Osteoblast (primary cell): ENCODE measurements around the gene IQGAP3. TPM values are rescaled to one million over a fixed set of nuclear protein-coding genes. Genes with fewer than 3 reads are reported as not detected.

Source experiments
- DNase-seq: peaks from one replicate; pipeline ENCODE4 v3.0.0; 2011; ENCODE audit warnings: low spot score, mixed read lengths; ENCODE audit not compliant: insufficient read length; ENCODE audit errors: missing footprints
- H2AFZ ChIP-seq: 2 replicates; pipeline ENCODE4 v1.6.0; 2011; ENCODE audit warnings: mild to moderate bottlenecking, low read length
- H3K27ac ChIP-seq: 2 replicates; pipeline ENCODE4 v1.5.1; 2011; ENCODE audit warnings: mild to moderate bottlenecking, low read depth, low read length, moderate library complexity
- H3K27me3 ChIP-seq: 2 replicates; pipeline ENCODE4 v1.6.0; 2012; ENCODE audit warnings: mild to moderate bottlenecking, control low read depth, inconsistent platforms, low read length, moderate library complexity; ENCODE audit not compliant: insufficient read depth
- H3K36me3 ChIP-seq: 2 replicates; pipeline ENCODE4 v1.5.1; 2011; ENCODE audit warnings: mild to moderate bottlenecking, low read length, control low read depth, moderate library complexity; ENCODE audit not compliant: insufficient read depth
- H3K4me1 ChIP-seq: 2 replicates; pipeline ENCODE4 v1.5.1; 2011; ENCODE audit warnings: mild to moderate bottlenecking, low read length, control low read depth, moderate library complexity; ENCODE audit not compliant: insufficient read depth
- H3K4me2 ChIP-seq: 2 replicates; pipeline ENCODE4 v1.6.0; 2011; ENCODE audit warnings: mild to moderate bottlenecking, low read length; ENCODE audit not compliant: insufficient read depth
- H3K4me3 ChIP-seq: fragments of 200-600 bp; sonication (generic); 3 replicates; pipeline ENCODE4 v1.5.1; 2012; ENCODE audit warnings: mild to moderate bottlenecking, low read length, inconsistent platforms; ENCODE audit not compliant: insufficient read depth
- H3K79me2 ChIP-seq: 2 replicates; pipeline ENCODE4 v1.6.0; 2012; ENCODE audit warnings: mild to moderate bottlenecking, low read length, control low read depth, inconsistent platforms; ENCODE audit not compliant: insufficient read depth
- H3K9me3 ChIP-seq: 2 replicates; pipeline ENCODE4 v1.5.1; 2011; ENCODE audit warnings: low read depth, low read length, control low read depth
- H4K20me1 ChIP-seq: 2 replicates; pipeline ENCODE4 v1.6.0; 2012; ENCODE audit warnings: mild to moderate bottlenecking, low read length, control low read depth; ENCODE audit not compliant: insufficient read depth
- total RNA-seq: library from RNA; depleted of rRNA; stranded (reverse); fragments of >200 nt; gene quantifications from 2 replicates; pipeline ENCODE4 v1.2.3, GENCODE V29; 2012
- TF ChIP-seq, protein P1 (sequence below): IDR thresholded peaks from 2 replicates; pipeline ENCODE4 v1.5.1; 2011; ENCODE audit warnings: mild to moderate bottlenecking, low read depth, low read length, moderate library complexity; ENCODE audit errors: extremely low read depth

The IQGAP3 gene
- total RNA-seq, 1 donor, result 2.9 TPM

DNA sequence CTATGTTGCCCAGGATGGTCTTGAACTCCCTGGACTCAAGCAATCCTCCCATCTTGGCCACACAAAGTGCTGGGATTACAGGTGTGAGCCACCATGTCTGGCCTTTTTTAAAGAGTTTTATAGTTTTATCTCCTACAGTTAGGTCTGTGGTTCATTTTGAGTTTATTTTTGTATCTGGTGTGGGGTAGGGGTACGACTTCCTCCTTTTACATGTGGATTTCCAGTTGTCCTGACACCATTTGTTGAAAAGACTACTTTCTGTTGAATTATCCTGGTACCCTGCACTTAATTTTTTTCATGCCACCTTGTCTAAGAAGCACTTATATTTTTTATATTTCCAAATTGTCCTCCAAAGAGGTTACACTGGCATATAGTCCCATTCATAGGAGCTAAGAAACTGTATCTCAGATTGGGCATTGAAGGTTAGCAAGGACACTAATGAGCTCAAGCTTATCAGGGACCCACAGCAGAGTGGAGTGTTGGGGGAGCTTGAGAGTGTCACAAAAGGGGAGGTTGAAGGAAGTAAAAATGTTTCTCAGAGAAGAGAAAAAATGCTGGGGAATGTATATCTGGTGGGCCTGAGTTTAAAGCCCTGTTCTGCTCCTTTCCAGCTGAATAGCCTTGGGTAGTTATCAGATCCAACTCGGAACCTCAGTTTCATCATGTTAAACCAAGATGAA lies 48.4 kb downstream of the IQGAP3 start:
- TF ChIP-seq, protein P1, sequence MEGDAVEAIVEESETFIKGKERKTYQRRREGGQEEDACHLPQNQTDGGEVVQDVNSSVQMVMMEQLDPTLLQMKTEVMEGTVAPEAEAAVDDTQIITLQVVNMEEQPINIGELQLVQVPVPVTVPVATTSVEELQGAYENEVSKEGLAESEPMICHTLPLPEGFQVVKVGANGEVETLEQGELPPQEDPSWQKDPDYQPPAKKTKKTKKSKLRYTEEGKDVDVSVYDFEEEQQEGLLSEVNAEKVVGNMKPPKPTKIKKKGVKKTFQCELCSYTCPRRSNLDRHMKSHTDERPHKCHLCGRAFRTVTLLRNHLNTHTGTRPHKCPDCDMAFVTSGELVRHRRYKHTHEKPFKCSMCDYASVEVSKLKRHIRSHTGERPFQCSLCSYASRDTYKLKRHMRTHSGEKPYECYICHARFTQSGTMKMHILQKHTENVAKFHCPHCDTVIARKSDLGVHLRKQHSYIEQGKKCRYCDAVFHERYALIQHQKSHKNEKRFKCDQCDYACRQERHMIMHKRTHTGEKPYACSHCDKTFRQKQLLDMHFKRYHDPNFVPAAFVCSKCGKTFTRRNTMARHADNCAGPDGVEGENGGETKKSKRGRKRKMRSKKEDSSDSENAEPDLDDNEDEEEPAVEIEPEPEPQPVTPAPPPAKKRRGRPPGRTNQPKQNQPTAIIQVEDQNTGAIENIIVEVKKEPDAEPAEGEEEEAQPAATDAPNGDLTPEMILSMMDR, result no peak
- peaks cover 25% of the 10 kb centered on the region for H3K36me3 ChIP-seq
- DNase-seq, result no peak
- no peaks in the 10 kb centered on the region for H3K9me3 ChIP-seq
- no peaks in the 10 kb centered on the region for H4K20me1 ChIP-seq
- no peaks in the 10 kb centered on the region for H3K27me3 ChIP-seq
- no peak overlapping the region for H3K4me2 ChIP-seq
- no peaks in the 10 kb centered on the region for H3K79me2 ChIP-seq
- no peak overlapping the region for H2AFZ ChIP-seq
- no peaks in the 10 kb centered on the region for H3K4me1 ChIP-seq
- H3K27ac ChIP-seq, result no peak overlapping the region
- no peak overlapping the region for H3K4me3 ChIP-seq

DNA sequence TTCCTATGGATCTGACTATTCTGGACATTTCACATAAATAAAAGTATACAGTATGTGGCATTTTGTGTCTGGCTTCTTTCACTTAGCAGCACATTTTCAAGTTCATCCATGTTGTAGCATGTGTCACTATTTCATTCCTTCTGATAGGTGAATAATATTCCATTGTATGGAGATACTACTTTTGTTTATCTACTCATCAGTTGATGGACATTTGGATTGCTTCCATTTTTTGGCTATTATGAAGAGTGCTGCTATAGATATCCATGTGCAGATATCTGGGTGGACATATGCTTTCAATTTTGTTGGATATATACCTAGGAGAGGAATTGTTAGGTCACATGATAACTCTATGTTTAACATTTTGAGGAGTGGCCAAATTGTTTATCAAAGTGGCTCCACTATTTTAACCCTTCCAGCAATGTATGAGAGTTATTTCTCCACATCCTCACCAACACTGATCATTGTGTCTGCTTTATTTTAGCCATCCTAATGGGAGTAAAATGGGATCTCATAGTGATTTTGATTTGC lies 49.9 kb downstream of the IQGAP3 start:
- no peak overlapping the region for H2AFZ ChIP-seq
- no peaks in the 10 kb centered on the region for H3K79me2 ChIP-seq
- no peaks in the 10 kb centered on the region for H3K27me3 ChIP-seq
- H3K4me2 ChIP-seq, result no peak overlapping the region
- no peaks in the 10 kb centered on the region for H3K9me3 ChIP-seq
- no peaks in the 10 kb centered on the region for H4K20me1 ChIP-seq
- no peak overlapping the region for H3K27ac ChIP-seq
- H3K4me3 ChIP-seq, result no peak overlapping the region
- peaks cover 13% of the 10 kb centered on the region for H3K36me3 ChIP-seq
- no peak for DNase-seq
- H3K4me1 ChIP-seq, result no peaks in the 10 kb centered on the region
- TF ChIP-seq, protein P1, result no peak

DNA sequence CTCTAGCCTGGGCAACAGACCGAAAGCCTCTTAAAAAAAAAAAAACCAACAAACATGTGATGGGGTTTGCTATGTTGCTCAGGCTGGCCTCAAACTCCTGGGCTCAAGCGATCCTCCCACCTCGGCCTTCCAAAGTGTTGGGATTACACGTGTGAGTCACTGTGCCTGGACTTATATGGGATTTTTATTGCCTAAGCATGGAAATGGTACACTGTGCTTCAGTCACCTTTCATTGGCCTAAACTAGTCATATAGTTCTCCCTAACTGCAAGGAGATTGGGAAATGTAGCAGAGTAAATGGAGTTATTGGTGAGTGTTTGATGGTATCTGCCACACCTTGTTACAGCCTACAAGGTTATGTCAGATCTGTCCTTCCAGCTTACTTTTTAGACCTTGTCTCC lies 54.6 kb downstream of the IQGAP3 start:
- TF ChIP-seq, protein P1, result no peak
- no peak overlapping the region for H2AFZ ChIP-seq
- H4K20me1 ChIP-seq, result no peaks in the 10 kb centered on the region
- no peak overlapping the region for H3K4me3 ChIP-seq
- H3K36me3 ChIP-seq, result no peaks in the 10 kb centered on the region
- H3K9me3 ChIP-seq, result no peaks in the 10 kb centered on the region
- H3K27ac ChIP-seq, result no peak overlapping the region
- H3K4me1 ChIP-seq, result no peaks in the 10 kb centered on the region
- H3K79me2 ChIP-seq, result no peaks in the 10 kb centered on the region
- no peak overlapping the region for H3K4me2 ChIP-seq
- no peaks in the 10 kb centered on the region for H3K27me3 ChIP-seq
- DNase-seq, result no peak

DNA sequence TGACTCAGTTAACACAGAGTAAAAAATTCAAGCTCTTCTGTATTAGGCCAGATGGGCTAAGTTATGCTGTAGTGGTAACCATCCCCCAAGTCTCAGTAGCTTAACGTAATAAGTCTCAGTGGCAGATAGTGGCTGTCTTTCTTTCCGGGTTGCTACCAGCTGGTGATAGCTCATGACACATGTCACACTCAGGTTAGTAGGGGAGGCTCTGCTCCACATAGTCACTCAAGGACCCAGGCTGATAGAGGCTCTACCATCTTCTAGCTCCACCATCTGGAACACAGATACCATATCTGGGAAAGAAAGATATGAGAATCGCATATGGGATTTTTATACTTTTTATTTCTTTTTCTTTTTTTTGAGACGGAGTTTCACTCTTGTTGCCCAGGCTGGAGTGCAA lies 55.5 kb downstream of the IQGAP3 start:
- Histone ChIP-seq H3K79me2 (no peaks in the 10 kb centered on the region), H4K20me1 (no peaks in the 10 kb centered on the region), H3K4me2 (no peak overlapping the region), H3K27ac (no peak overlapping the region), H2AFZ (no peak overlapping the region), H3K9me3 (no peaks in the 10 kb centered on the region), H3K27me3 (no peaks in the 10 kb centered on the region), H3K4me3 (no peak overlapping the region), H3K36me3 (no peaks in the 10 kb centered on the region), H3K4me1 (no peaks in the 10 kb centered on the region)
- TF ChIP-seq, protein P1, result no peak
- no peak for DNase-seq
